ENCODE results near the gene CNTN5. TPM values are rescaled to one million over a fixed set of nuclear protein-coding genes. Genes with fewer than 3 reads are reported as not detected.

The CNTN5 gene
- total and polyA plus RNA-seq, 2 donors (not counting 1 experiment from before 2014, with no cell fraction given) = not detected

- H3K27me3 Mint-ChIP-seq = no peaks in the 10 kb centered on the region
- H4K20me1 ChIP-seq (ENCODE audit: control insufficient read depth, insufficient read depth, low read length, poor library complexity, severe bottlenecking) = no peaks in the 10 kb centered on the region
- ChIA-PET POLR2A (no interaction called here), CTCF (no interaction called here)
- H3K27ac Mint-ChIP-seq = no peak overlapping the region
- H3K4me1 Mint-ChIP-seq = no peaks in the 10 kb centered on the region
- no peaks in the 10 kb centered on the region for H3K27me3 ChIP-seq (replicated peaks in 1 of 4; ENCODE audit: control extremely low read depth in 1 of 4, control insufficient read depth in 3 of 4, insufficient read depth in 4 of 4, low read length in 3 of 4)
- no peak for DNase-seq
- TF ChIP-seq CTCF (IDR thresholded peaks at IDR 0.05) = no peak
- no peak for TF ChIP-seq EZH2 (IDR thresholded peaks at IDR 0.05; ENCODE audit: borderline replicate concordance, insufficient read depth, low read depth, low read length, poor library complexity, severe bottlenecking)
- no peak overlapping the region for H3K4me3 Mint-ChIP-seq
- no CpG with 5 or more reads among the region's 1 CpG for WGBS (ENCODE audit: insufficient coverage)
- H2AFZ ChIP-seq (ENCODE audit: insufficient read depth, low read depth, low read length, poor library complexity, severe bottlenecking) = no peak overlapping the region
- H3K27ac ChIP-seq (ENCODE audit: low read length in 2 of 2) = no peak overlapping the region
- no peaks in the 10 kb centered on the region for H3K36me3 ChIP-seq (replicated peaks in 1 of 2; ENCODE audit: control extremely low read depth in 1 of 2, control insufficient read depth in 1 of 2, extremely low read depth in 1 of 2, insufficient read depth in 2 of 2, low read length in 1 of 2)
- H3K4me3 ChIP-seq (ENCODE audit: control extremely low read depth in 1 of 5, extremely low read depth in 1 of 5, insufficient read depth in 1 of 5, low read depth in 2 of 5, low read length in 4 of 5) = no peak overlapping the region
- H3K79me2 ChIP-seq (ENCODE audit: control insufficient read depth, insufficient read depth, low read length) = no peaks in the 10 kb centered on the region
- no peaks in the 10 kb centered on the region for H3K4me1 ChIP-seq (ENCODE audit: control insufficient read depth in 2 of 2, insufficient read depth in 2 of 2, low read length in 2 of 2)
- intact Hi-C loops (cut with micrococcal nuclease) = no loop called here
- no peak overlapping the region for H3K9ac ChIP-seq (ENCODE audit: low read length)
- ATAC-seq (ENCODE audit: low read depth) = no peak
- H3K4me2 ChIP-seq (replicated peaks; ENCODE audit: low read depth, low read length, poor library complexity, severe bottlenecking) = no peak overlapping the region
- H3K9me3 ChIP-seq (ENCODE audit: control extremely low read depth in 1 of 3, control insufficient read depth in 2 of 3, insufficient read depth in 1 of 3, low read length in 2 of 3) = peaks cover 0 to 8% (median 0%) of the 10 kb centered on the region in 3 donors
- H3K9me3 Mint-ChIP-seq (ENCODE audit: insufficient read depth) = no peaks in the 10 kb centered on the region
Measured at GRCh38 chr11:99568808-99569207, 548.1 kb downstream of the CNTN5 start.

GRCh38 chr11:99571094-99571493, 550.3 kb downstream of the CNTN5 start:
- Mint-ChIP-seq H3K4me3 (no peak overlapping the region), H3K27ac (no peak overlapping the region), H3K9me3 (ENCODE audit: insufficient read depth) (no peaks in the 10 kb centered on the region), H3K4me1 (no peaks in the 10 kb centered on the region), H3K27me3 (no peaks in the 10 kb centered on the region)
- TF ChIP-seq EZH2 (IDR thresholded peaks at IDR 0.05; ENCODE audit: borderline replicate concordance, insufficient read depth, low read depth, low read length, poor library complexity, severe bottlenecking) = no peak
- TF ChIP-seq CTCF (IDR thresholded peaks at IDR 0.05) = no peak
- H3K9me3 ChIP-seq (ENCODE audit: control extremely low read depth in 1 of 3, control insufficient read depth in 2 of 3, insufficient read depth in 1 of 3, low read length in 2 of 3) = peaks cover 0 to 8% (median 0%) of the 10 kb centered on the region in 3 donors
- POLR2A ChIA-PET = no interaction called here
- no peaks in the 10 kb centered on the region for H3K36me3 ChIP-seq (replicated peaks in 1 of 2; ENCODE audit: control extremely low read depth in 1 of 2, control insufficient read depth in 1 of 2, extremely low read depth in 1 of 2, insufficient read depth in 2 of 2, low read length in 1 of 2)
- H3K79me2 ChIP-seq (ENCODE audit: control insufficient read depth, insufficient read depth, low read length) = no peaks in the 10 kb centered on the region
- H3K9ac ChIP-seq (ENCODE audit: low read length) = no peak overlapping the region
- intact Hi-C loops (cut with micrococcal nuclease) = no loop called here
- no peaks in the 10 kb centered on the region for H3K4me1 ChIP-seq (ENCODE audit: control insufficient read depth in 2 of 2, insufficient read depth in 2 of 2, low read length in 2 of 2)
- H3K4me3 ChIP-seq (ENCODE audit: control extremely low read depth in 1 of 5, extremely low read depth in 1 of 5, insufficient read depth in 1 of 5, low read depth in 2 of 5, low read length in 4 of 5) = no peak overlapping the region
- H3K27ac ChIP-seq (ENCODE audit: low read length in 2 of 2) = no peak overlapping the region
- 50% methylated on average over 2 of the region's 2 CpGs for WGBS (ENCODE audit: insufficient coverage)
- DNase-seq (no peak), ATAC-seq (ENCODE audit: low read depth) (no peak)
- no peak overlapping the region for H3K4me2 ChIP-seq (replicated peaks; ENCODE audit: low read depth, low read length, poor library complexity, severe bottlenecking)
- CTCF ChIA-PET = no interaction called here
- H2AFZ ChIP-seq (ENCODE audit: insufficient read depth, low read depth, low read length, poor library complexity, severe bottlenecking) = no peak overlapping the region
- no peaks in the 10 kb centered on the region for H4K20me1 ChIP-seq (ENCODE audit: control insufficient read depth, insufficient read depth, low read length, poor library complexity, severe bottlenecking)
- H3K27me3 ChIP-seq (replicated peaks in 1 of 4; ENCODE audit: control extremely low read depth in 1 of 4, control insufficient read depth in 3 of 4, insufficient read depth in 4 of 4, low read length in 3 of 4) = no peaks in the 10 kb centered on the region

Data from B cell (primary cell).